Neural progenitor cell (in vitro differentiated cells): Measurements from ENCODE around the gene URAD.

ENCODE experiments used
- CTCF ChIP-seq: fragments of 200-600 bp; sonication (generic); IDR thresholded peaks from 2 replicates; pipeline ENCODE4 v1.5.1; 2017; ENCODE audit warnings: antibody characterized with exemption, mild to moderate bottlenecking
- EZH2 ChIP-seq: fragments of 200-600 bp; sonication (generic); IDR thresholded peaks from 2 replicates; pipeline ENCODE4 v1.6.1; 2017; ENCODE audit warnings: antibody characterized with exemption, mild to moderate bottlenecking, moderate library complexity
- EZH2phosphoT487 ChIP-seq: fragments of 200-600 bp; sonication (generic); IDR thresholded peaks from 2 replicates; pipeline ENCODE4 v1.6.1; 2017; ENCODE audit warnings: antibody characterized with exemption

- TF ChIP-seq CTCF = no peak
- TF ChIP-seq EZH2 = no peak
- TF ChIP-seq EZH2phosphoT487 = no peak
These were observed 42.9 kb upstream of the URAD start for GRCh38 chr13:28031220-28031895.
